Bronchial epithelial cell (primary cell): ENCODE results near the gene NFIC. TPM values are rescaled to one million over a fixed set of nuclear protein-coding genes. Genes with fewer than 3 reads are reported as not detected.

Experiments
- DNase-seq: peaks from one replicate; pipeline ENCODE4 v3.0.0-alpha.2; 2010; ENCODE audit warnings: low read depth
- FAIRE-seq: peaks from 2 replicates; lab custom pipeline; 2011; peaks lifted over from hg19 to GRCh38; lab: Jason Lieb, UNC
- H3K27me3 ChIP-seq: 2 replicates; pipeline ENCODE4 v1.5.1; 2011; ENCODE audit warnings: low read length; ENCODE audit not compliant: control insufficient read depth, insufficient read depth
- H3K36me3 ChIP-seq: 2 replicates; pipeline ENCODE4 v1.5.1; 2011; ENCODE audit warnings: low read length; ENCODE audit not compliant: control insufficient read depth, insufficient read depth
- H3K4me3 ChIP-seq: 2 replicates; pipeline ENCODE4 v1.5.1; 2011; ENCODE audit warnings: mild to moderate bottlenecking, low read depth, low read length, control low read depth
- CTCF ChIP-seq: IDR thresholded peaks from 2 replicates; pipeline ENCODE4 v1.5.1; 2011; ENCODE audit warnings: mild to moderate bottlenecking, moderate library complexity, low read length, control low read depth, inconsistent platforms; ENCODE audit not compliant: insufficient read depth, severe bottlenecking
- total RNA-seq: library from RNA; depleted of rRNA; stranded (reverse); fragments of >200 nt; gene quantifications from 2 replicates; pipeline ENCODE4 v1.2.1, GENCODE V29; 2014

The NFIC gene
- total RNA-seq, 1 donor from 2014 or later, result 17.6 TPM

- DNase-seq (no peak), FAIRE-seq (no peak)
- H3K4me3 ChIP-seq, result no peak overlapping the region
- H3K36me3 ChIP-seq, result peaks cover 36% of the 10 kb centered on the region
- no peak for TF ChIP-seq CTCF
- no peaks in the 10 kb centered on the region for H3K27me3 ChIP-seq
These were observed 88.4 kb downstream of the NFIC start for GRCh38 chr19:3454656-3455392.

- no peak for DNase-seq
These were observed 89.1 kb downstream of the NFIC start for GRCh38 chr19:3455393-3455955.

GRCh38 chr19:3455960-3456601 is 89.7 kb downstream of the NFIC start:
- Histone ChIP-seq H3K4me3 (no peak overlapping the region), H3K27me3 (no peaks in the 10 kb centered on the region), H3K36me3 (peaks cover 37% of the 10 kb centered on the region)
- FAIRE-seq, result no peak
- no peak for DNase-seq
- TF ChIP-seq CTCF, result no peak

More at GRCh38 chr19:3455393-3455955, 89.1 kb downstream of the NFIC start:
- Histone ChIP-seq H3K4me3 (no peak overlapping the region), H3K27me3 (no peaks in the 10 kb centered on the region), H3K36me3 (peaks cover 38% of the 10 kb centered on the region)
- FAIRE-seq, result peak; percentile 52
- TF ChIP-seq CTCF, result no peak

- no peak for TF ChIP-seq CTCF
- H3K36me3 ChIP-seq, result peaks cover 36% of the 10 kb centered on the region
- H3K4me3 ChIP-seq, result no peak overlapping the region
- DNase-seq (no peak), FAIRE-seq (no peak)
- no peaks in the 10 kb centered on the region for H3K27me3 ChIP-seq
These were observed 90.6 kb downstream of the NFIC start for GRCh38 chr19:3456925-3457527.

- TF ChIP-seq CTCF, result no peak
- no peak for FAIRE-seq
- H3K27me3 ChIP-seq, result no peaks in the 10 kb centered on the region
- no peak overlapping the region for H3K4me3 ChIP-seq
- peaks cover 31% of the 10 kb centered on the region for H3K36me3 ChIP-seq
- no peak for DNase-seq
These were observed 91.3 kb downstream of the NFIC start for GRCh38 chr19:3457528-3458228.
